ENCODE results near the gene FMO5. TPM values are rescaled to one million over a fixed set of nuclear protein-coding genes. Genes with fewer than 3 reads are reported as not detected.

The FMO5 gene
- total and polyA plus RNA-seq, 2 of the 13 experiments (the other 11 are each of a cell fraction or from before 2014, with no cell fraction given), result 48.2 to 149 TPM

- no peak for TF ChIP-seq ZXDC (CRISPR knock-in tag; IDR thresholded peaks at IDR 0.05)
- TF ChIP-seq ZFP1 (CRISPR knock-in tag; IDR thresholded peaks at IDR 0.05), result no peak
- no peak for TF ChIP-seq MLXIP (CRISPR knock-in tag; IDR thresholded peaks at IDR 0.05; ENCODE audit: borderline replicate concordance)
- TF ChIP-seq AGO1 (IDR thresholded peaks at IDR 0.05; ENCODE audit: low read depth, low read length, poor library complexity, severe bottlenecking), result no peak
- no peak for TF ChIP-seq ARID2 (CRISPR knock-in tag; IDR thresholded peaks at IDR 0.05; ENCODE audit: borderline replicate concordance)
- no peak for TF ChIP-seq ZNF772 (CRISPR knock-in tag; IDR thresholded peaks at IDR 0.05)
- peak; percentile 25; the same call in 1 of the 2 replicates for TF ChIP-seq ZNF281 (CRISPR knock-in tag; IDR thresholded peaks at IDR 0.05; ENCODE audit: borderline replicate concordance)
- TF ChIP-seq EEA1 (CRISPR knock-in tag; IDR thresholded peaks at IDR 0.05; ENCODE audit: borderline replicate concordance), result no peak
- no peak for TF ChIP-seq ZNF280D (CRISPR knock-in tag; IDR thresholded peaks at IDR 0.05)
- TF ChIP-seq SOX13 (IDR thresholded peaks at IDR 0.05), result peak; percentile 74
- peak in 1 of 2 experiments; percentile 95; a peak in 2 of 4 replicates for TF ChIP-seq SOX13 (CRISPR knock-in tag; conservative IDR thresholded peaks at IDR 0.05 in 1 of 2, IDR thresholded peaks at IDR 0.05 in 1 of 2)
- peak; percentile 46 for TF ChIP-seq ZEB1 (IDR thresholded peaks at IDR 0.05; ENCODE audit: insufficient replicate concordance, low read depth)
- TF ChIP-seq TARDBP (CRISPR knock-in tag; IDR thresholded peaks at IDR 0.05), result peak; percentile 78
- no peak for TF ChIP-seq ZNF737 (CRISPR knock-in tag; IDR thresholded peaks at IDR 0.05; ENCODE audit: borderline replicate concordance)
Measured at GRCh38 chr1:147238053-147238902, 13.1 kb upstream of the FMO5 start (continued).

Measured in HepG2 (cell line).